Left ventricle myocardium inferior (tissue), 1 donor: ENCODE data around the gene ADPRH. TPM values are rescaled to one million over a fixed set of nuclear protein-coding genes. Genes with fewer than 3 reads are reported as not detected.

Experiments
- DNase-seq: peaks from one replicate; pipeline ENCODE4 v3.0.0-alpha.2; 2020
- H3K27ac ChIP-seq: fragments of 200-600 bp; replicated peaks from 2 replicates; pipeline ENCODE4 v1.8.0; 2021
- H3K27me3 ChIP-seq: fragments of 200-600 bp; 2 replicates; pipeline ENCODE4 v1.8.0; 2021; ENCODE audit warnings: low read depth
- H3K36me3 ChIP-seq: fragments of 200-600 bp; 2 replicates; pipeline ENCODE4 v1.8.0; 2021
- H3K4me1 ChIP-seq: fragments of 200-600 bp; 2 replicates; pipeline ENCODE4 v1.8.0; 2021
- H3K4me3 ChIP-seq: fragments of 200-600 bp; 2 replicates; pipeline ENCODE4 v1.8.0; 2021; ENCODE audit warnings: mild to moderate bottlenecking, moderate library complexity
- H3K9me3 ChIP-seq: fragments of 200-600 bp; replicated peaks from 2 replicates; pipeline ENCODE4 v1.8.0; 2021
- CTCF ChIP-seq: fragments of 200-600 bp; IDR thresholded peaks from 2 replicates; pipeline ENCODE4 v1.8.0; 2021; ENCODE audit warnings: antibody characterized with exemption, mild to moderate bottlenecking, borderline replicate concordance
- intact Hi-C: fragments of 100-400 bp; cut with micrococcal nuclease; formaldehyde crosslinking; loops from one replicate; pipeline ENCODE4 v1.11.0; 2022
- total RNA-seq: library from RNA; stranded (reverse); fragmentation: NEBNext Ultra II Directional; extraction: Animal tissue kit (Norgen Biotek cat#: 25700); gene quantifications from one replicate; pipeline ENCODE4 v1.2.1, GENCODE V29; 2021
- donor health status: DM: no; HTN: yes; CAD: no; lungs with severe emphysema.

ADPRH gene
- total RNA-seq, 1 donor from 2014 or later, result 9.8 TPM

- intact Hi-C loops, result no loop called here
- DNase-seq, result peak; percentile 18
- H3K9me3 ChIP-seq, result no peaks in the 10 kb centered on the region
- no peaks in the 10 kb centered on the region for H3K4me1 ChIP-seq
- H3K27ac ChIP-seq, result no peak overlapping the region
- no peak overlapping the region for H3K4me3 ChIP-seq
- no peak for TF ChIP-seq CTCF
- H3K36me3 ChIP-seq, result no peaks in the 10 kb centered on the region
- H3K27me3 ChIP-seq, result no peaks in the 10 kb centered on the region
Observed at GRCh38 chr3:119555309-119555735, 24.0 kb upstream of the ADPRH start.

GRCh38 chr3:119555929-119556328, 23.4 kb upstream of the ADPRH start:
- DNase-seq, result no peak
- intact Hi-C loops, result no loop called here
- Histone ChIP-seq H3K9me3 (no peaks in the 10 kb centered on the region), H3K27me3 (no peaks in the 10 kb centered on the region), H3K4me3 (no peak overlapping the region), H3K4me1 (no peaks in the 10 kb centered on the region), H3K27ac (no peak overlapping the region), H3K36me3 (no peaks in the 10 kb centered on the region)
- TF ChIP-seq CTCF, result no peak

- Histone ChIP-seq H3K4me3 (no peak overlapping the region), H3K4me1 (peaks cover under 1% of the 10 kb centered on the region), H3K27ac (no peak overlapping the region), H3K27me3 (no peaks in the 10 kb centered on the region), H3K9me3 (no peaks in the 10 kb centered on the region), H3K36me3 (no peaks in the 10 kb centered on the region)
- no peak for DNase-seq
- intact Hi-C loops, result no loop called here
- no peak for TF ChIP-seq CTCF
Observed at GRCh38 chr3:119557192-119557876, 22.0 kb upstream of the ADPRH start.

- Histone ChIP-seq H3K36me3 (no peaks in the 10 kb centered on the region), H3K27me3 (no peaks in the 10 kb centered on the region), H3K4me3 (no peak overlapping the region), H3K4me1 (peaks cover 6% of the 10 kb centered on the region), H3K27ac (no peak overlapping the region), H3K9me3 (no peaks in the 10 kb centered on the region)
- no peak for TF ChIP-seq CTCF
- intact Hi-C loops, result no loop called here
- DNase-seq, result no peak
Observed at GRCh38 chr3:119557877-119558269, 21.4 kb upstream of the ADPRH start.

GRCh38 chr3:119558626-119559317, 20.5 kb upstream of the ADPRH start:
- Histone ChIP-seq H3K4me3 (no peak overlapping the region), H3K36me3 (no peaks in the 10 kb centered on the region), H3K9me3 (peaks cover 3% of the 10 kb centered on the region), H3K27ac (no peak overlapping the region), H3K27me3 (no peaks in the 10 kb centered on the region), H3K4me1 (peaks cover 6% of the 10 kb centered on the region)
- no peak for DNase-seq
- intact Hi-C loops, result no loop called here
- TF ChIP-seq CTCF, result no peak
